B cell (primary cell): ENCODE data around the gene NPSR1.

Source experiments
- EZH2 ChIP-seq: IDR thresholded peaks from 2 replicates; pipeline ENCODE4 v1.6.1; 2012; ENCODE audit warnings: borderline replicate concordance, low read depth, mild to moderate bottlenecking, moderate library complexity, low read length; ENCODE audit not compliant: insufficient read depth, poor library complexity, severe bottlenecking
- TF ChIP-seq, protein P1 (sequence below): fragments of 200-600 bp; IDR thresholded peaks from one replicate; pipeline ENCODE4 v1.8.0; 2022; ENCODE audit warnings: antibody characterized with exemption, mild to moderate bottlenecking

DNA sequence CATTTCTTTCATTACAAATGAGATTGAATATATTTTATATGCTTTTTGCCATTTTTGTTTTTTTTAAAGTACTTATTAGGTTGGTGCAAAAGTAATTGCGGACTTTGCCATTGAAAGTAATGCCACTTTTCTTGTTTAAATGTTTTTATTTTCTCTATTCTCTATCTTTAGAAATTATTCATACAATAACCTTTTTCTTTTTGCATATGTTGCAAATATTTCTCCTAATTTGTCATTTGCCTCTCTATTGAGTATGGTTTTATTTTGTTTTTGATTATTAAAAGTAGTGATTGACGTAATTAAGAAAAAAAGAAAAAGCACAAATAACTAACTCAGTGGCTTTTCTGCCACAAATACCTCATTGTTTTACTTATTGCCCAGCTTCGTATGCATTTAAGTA lies 172.4 kb downstream of the NPSR1 start:
- TF ChIP-seq, protein P1, sequence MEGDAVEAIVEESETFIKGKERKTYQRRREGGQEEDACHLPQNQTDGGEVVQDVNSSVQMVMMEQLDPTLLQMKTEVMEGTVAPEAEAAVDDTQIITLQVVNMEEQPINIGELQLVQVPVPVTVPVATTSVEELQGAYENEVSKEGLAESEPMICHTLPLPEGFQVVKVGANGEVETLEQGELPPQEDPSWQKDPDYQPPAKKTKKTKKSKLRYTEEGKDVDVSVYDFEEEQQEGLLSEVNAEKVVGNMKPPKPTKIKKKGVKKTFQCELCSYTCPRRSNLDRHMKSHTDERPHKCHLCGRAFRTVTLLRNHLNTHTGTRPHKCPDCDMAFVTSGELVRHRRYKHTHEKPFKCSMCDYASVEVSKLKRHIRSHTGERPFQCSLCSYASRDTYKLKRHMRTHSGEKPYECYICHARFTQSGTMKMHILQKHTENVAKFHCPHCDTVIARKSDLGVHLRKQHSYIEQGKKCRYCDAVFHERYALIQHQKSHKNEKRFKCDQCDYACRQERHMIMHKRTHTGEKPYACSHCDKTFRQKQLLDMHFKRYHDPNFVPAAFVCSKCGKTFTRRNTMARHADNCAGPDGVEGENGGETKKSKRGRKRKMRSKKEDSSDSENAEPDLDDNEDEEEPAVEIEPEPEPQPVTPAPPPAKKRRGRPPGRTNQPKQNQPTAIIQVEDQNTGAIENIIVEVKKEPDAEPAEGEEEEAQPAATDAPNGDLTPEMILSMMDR = no peak
- TF ChIP-seq EZH2 = no peak
